Stimulated activated CD4-positive, alpha-beta T cell treated with anti-CD3 and anti-CD28 coated beads, TNF-alpha, amount 100 ng/mL, for 48 hours (primary cell): ENCODE data around the gene CLRN3.
A peak's percentile ranks its signal among the peaks of the same experiment; 100 is the strongest.

Experiments
- DNase-seq, 3 donors: peaks; one replicate each; pipeline ENCODE4 v3.0.0-alpha.2; 2020; ENCODE audit warnings: low read depth in 3 of 3

Gene CLRN3

GRCh38 chr10:127919418-127920271 is 26.9 kb upstream of the CLRN3 start:
- no peak for DNase-seq

GRCh38 chr10:127918572-127918971 is 25.8 kb upstream of the CLRN3 start:
- DNase-seq: no peak

GRCh38 chr10:127916826-127917225 is 24.1 kb upstream of the CLRN3 start:
- DNase-seq: no peak

- DNase-seq: no peak
Observed at GRCh38 chr10:127915324-127915723, 22.6 kb upstream of the CLRN3 start.

- DNase-seq: no peak
Observed at GRCh38 chr10:127913368-127913759, 20.6 kb upstream of the CLRN3 start.

GRCh38 chr10:127912607-127913367 is 20.0 kb upstream of the CLRN3 start:
- DNase-seq: no peak

- no peak for DNase-seq
Observed at GRCh38 chr10:127911867-127912257, 19.1 kb upstream of the CLRN3 start.

- no peak for DNase-seq
Observed at GRCh38 chr10:127911218-127911866, 18.6 kb upstream of the CLRN3 start.

- DNase-seq: no peak
Observed at GRCh38 chr10:127910464-127910770, 17.7 kb upstream of the CLRN3 start.

GRCh38 chr10:127909716-127910463 is 17.1 kb upstream of the CLRN3 start:
- DNase-seq: no peak

GRCh38 chr10:127908959-127909267 is 16.2 kb upstream of the CLRN3 start:
- no peak for DNase-seq

GRCh38 chr10:127908106-127908958 is 15.6 kb upstream of the CLRN3 start:
- DNase-seq: no peak

GRCh38 chr10:127907411-127908105 is 14.8 kb upstream of the CLRN3 start:
- no peak for DNase-seq

GRCh38 chr10:127906548-127907377 is 14.0 kb upstream of the CLRN3 start, which contains the start of gene PTPRE:
Gene PTPRE (plus strand): TSS chr10:127907103. CDS start chr10:128040882, 133,779 bp downstream.
- peak; percentile 33 to 72 (median 52) for DNase-seq

- DNase-seq: no peak
Observed at GRCh38 chr10:127905848-127906261, 13.1 kb upstream of the CLRN3 start.

GRCh38 chr10:127905001-127905847 is 12.5 kb upstream of the CLRN3 start:
- no peak for DNase-seq

- DNase-seq: no peak
Observed at GRCh38 chr10:127904311-127905000, 11.7 kb upstream of the CLRN3 start.

GRCh38 chr10:127903789-127904188 is 11.0 kb upstream of the CLRN3 start:
- DNase-seq: no peak
